ENCODE results near the gene MPG. TPM values are rescaled to one million over a fixed set of nuclear protein-coding genes. Genes with fewer than 3 reads are reported as not detected.
A peak's percentile ranks its signal among the peaks of the same experiment; 100 is the strongest.

Gene MPG
- total and polyA plus RNA-seq, 7 donors, result 23.0 to 68.1 (median 43.1) TPM

GRCh38 chr16:64914-65255, 13.1 kb upstream of the MPG start:
- DNase-seq, result no peak
- H3K4me1 ChIP-seq, result peaks cover 35% of the 10 kb centered on the region
- ATAC-seq, result no peak
- peak overlapping the region; percentile 23 for H3K27ac ChIP-seq
- TF ChIP-seq CTCF (IDR thresholded peaks at IDR 0.05), result no peak
- peaks cover 7 to 48% of the 10 kb centered on the region in 2 donors for H3K36me3 ChIP-seq (ENCODE audit: insufficient read depth in 1 of 2, low read depth in 1 of 2)
- intact Hi-C loops (cut with DNase I), result loop anchor here in 1 of 2 donors (1.0 kb wide), 1 partner anchor 32 kb away; no protein-coding TSS in a partner anchor
- 73 to 91% (median 78%) methylated on average over 9 of the region's 9 CpGs for WGBS, 3 donors
- no peak overlapping the region for H3K4me3 ChIP-seq
- no peaks in the 10 kb centered on the region for H3K9me3 ChIP-seq
- H3K27me3 ChIP-seq (ENCODE audit: insufficient read depth in 3 of 3, low read length in 2 of 3), result no peaks in the 10 kb centered on the region

GRCh38 chr16:65745-66144, 12.3 kb upstream of the MPG start:
- DNase-seq (peak; percentile 88 to 94), ATAC-seq (peak; percentile 75 to 87 (median 82))
- H3K4me1 ChIP-seq, result peaks cover 44% of the 10 kb centered on the region
- intact Hi-C loops (cut with DNase I), result loop anchor here (1.0 to 2.0 kb wide), 2 partner anchors 31 to 32 kb away; no protein-coding TSS in a partner anchor
- H3K36me3 ChIP-seq (ENCODE audit: insufficient read depth in 1 of 2, low read depth in 1 of 2), result peaks cover 3 to 40% of the 10 kb centered on the region in 2 donors
- peak; percentile 98 for TF ChIP-seq CTCF (IDR thresholded peaks at IDR 0.05)
- no peaks in the 10 kb centered on the region for H3K9me3 ChIP-seq
- no peak overlapping the region for H3K27ac ChIP-seq
- no peak overlapping the region for H3K4me3 ChIP-seq
- WGBS, 3 donors, result 17 to 23% (median 19%) methylated on average over 17 of the region's 17 CpGs
- no peaks in the 10 kb centered on the region for H3K27me3 ChIP-seq (ENCODE audit: insufficient read depth in 3 of 3, low read length in 2 of 3)

- intact Hi-C loops (cut with DNase I), result loop anchor here in 1 of 2 donors (2.0 kb wide), 1 partner anchor 30 kb away; no protein-coding TSS in a partner anchor
- peaks cover 52% of the 10 kb centered on the region for H3K4me1 ChIP-seq
- 82 to 87% (median 83%) methylated on average over 13 of the region's 13 CpGs for WGBS, 3 donors
- ATAC-seq (peak in 1 of 4 donors; percentile 20), DNase-seq (peak in 1 of 2 donors; percentile 13)
- H3K36me3 ChIP-seq (ENCODE audit: insufficient read depth in 1 of 2, low read depth in 1 of 2), result peaks cover 3 to 32% of the 10 kb centered on the region in 2 donors
- no peak overlapping the region for H3K4me3 ChIP-seq
- no peak overlapping the region for H3K27ac ChIP-seq
- no peaks in the 10 kb centered on the region for H3K9me3 ChIP-seq
- H3K27me3 ChIP-seq (ENCODE audit: insufficient read depth in 3 of 3, low read length in 2 of 3), result no peaks in the 10 kb centered on the region
- TF ChIP-seq CTCF (IDR thresholded peaks at IDR 0.05), result no peak
Observed at GRCh38 chr16:66309-67182, 11.5 kb upstream of the MPG start.

- intact Hi-C loops (cut with DNase I), result loop anchor here in 1 of 2 donors (2.0 kb wide), 1 partner anchor 30 kb away; no protein-coding TSS in a partner anchor
- no peak overlapping the region for H3K4me3 ChIP-seq
- no peaks in the 10 kb centered on the region for H3K9me3 ChIP-seq
- ATAC-seq (peak in 3 of 4 donors; percentile 17 to 55 (median 33)), DNase-seq (peak; percentile 27 to 65)
- no peak for TF ChIP-seq CTCF (IDR thresholded peaks at IDR 0.05)
- whole genome bisulfite sequencing, 3 donors, result 43 to 67% (median 48%) methylated on average over 10 of the region's 10 CpGs
- H3K4me1 ChIP-seq, result peaks cover 52% of the 10 kb centered on the region
- H3K27ac ChIP-seq, result peak overlapping the region; percentile 60
- peaks cover under 1 to 24% of the 10 kb centered on the region in 2 donors for H3K36me3 ChIP-seq (ENCODE audit: insufficient read depth in 1 of 2, low read depth in 1 of 2)
- no peaks in the 10 kb centered on the region for H3K27me3 ChIP-seq (ENCODE audit: insufficient read depth in 3 of 3, low read length in 2 of 3)
Observed at GRCh38 chr16:67183-67791, 10.7 kb upstream of the MPG start.

Data from psoas muscle (tissue), 8 donors.